Gastroesophageal sphincter (tissue), 4 donors: ENCODE measurements around the gene PARVG. TPM values are rescaled to one million over a fixed set of nuclear protein-coding genes. Genes with fewer than 3 reads are reported as not detected.

Experiments
- ATAC-seq: fragments of 150-250 bp; one replicate; pipeline ENCODE4 v1.9.1; 2016; ENCODE audit warnings: mild to moderate bottlenecking, moderate library complexity
- H3K27ac ChIP-seq, 4 donors: fragments of 200-600 bp; sonication (generic) in 3 of 4; 1 replicate in 3 of 4; 2 replicates in 1 of 4; pipeline ENCODE4 v1.5.1; 2016 to 2019
- H3K27me3 ChIP-seq: fragments of 200-600 bp; sonication (generic); one replicate; pipeline ENCODE4 v1.5.1; 2019
- H3K36me3 ChIP-seq, 2 donors: fragments of 200-600 bp; sonication (generic); one replicate each; pipeline ENCODE4 v1.5.1; 2019; ENCODE audit warnings: control low read depth in 1 of 2
- H3K4me1 ChIP-seq, 3 donors: fragments of 200-600 bp; sonication (generic); 1 replicate in 2 of 3; 2 replicates in 1 of 3; pipeline ENCODE4 v1.5.1; 2016 to 2019; ENCODE audit warnings: control low read depth in 2 of 3
- H3K4me3 ChIP-seq, 2 donors: fragments of 200-600 bp; sonication (generic); one replicate each; pipeline ENCODE4 v1.5.1; 2019; ENCODE audit warnings: mild to moderate bottlenecking in 1 of 2, moderate library complexity in 1 of 2
- H3K9me3 ChIP-seq, 3 donors: fragments of 200-600 bp; sonication (generic); one replicate each; pipeline ENCODE4 v1.5.1; 2017 to 2019; ENCODE audit warnings: control low read depth in 2 of 3
- CTCF ChIP-seq, 4 experiments: fragments of 200-600 bp in 2 of 4; fragments of 450-650 bp in 2 of 4; sonication (generic) in 1 of 4; IDR thresholded peaks; one replicate each; pipeline ENCODE4 v1.5.1; 2017 to 2019; ENCODE audit warnings: antibody characterized with exemption in 4 of 4, mild to moderate bottlenecking in 2 of 4, moderate library complexity in 2 of 4
- EP300 ChIP-seq: sonication (generic); formaldehyde crosslinking; IDR thresholded peaks from one replicate; pipeline ENCODE4 v1.6.1; 2017; ENCODE audit warnings: antibody characterized with exemption, mild to moderate bottlenecking
- POLR2A ChIP-seq, 2 donors: fragments of 450-650 bp; IDR thresholded peaks; one replicate each; pipeline ENCODE4 v1.6.1; 2017; ENCODE audit warnings: antibody characterized with exemption in 2 of 2, mild to moderate bottlenecking in 2 of 2, moderate library complexity in 1 of 2
- POLR2AphosphoS5 ChIP-seq: sonication (generic); formaldehyde crosslinking; IDR thresholded peaks from one replicate; pipeline ENCODE4 v1.6.1; 2017; ENCODE audit warnings: antibody characterized with exemption
- WGBS, 2 donors: methylation state at CpG; one replicate each; pipeline ENCODE4 v1.1.5; 2018; ENCODE audit warnings: low coverage in 1 of 2; 5-methylcytosine and 5-hydroxymethylcytosine counted together
- total RNA-seq, 4 donors: library from RNA; depleted of rRNA; stranded (reverse); fragments of >200 nt; gene quantifications; one replicate each; pipeline ENCODE4 v1.1.0, GENCODE V29; 2016

PARVG gene
- total RNA-seq, 4 donors from 2014 or later, result 7.0 to 18.2 (median 11.3) TPM

- no peak overlapping the region for H3K4me3 ChIP-seq
- TF ChIP-seq EP300 (no peak), CTCF (IDR thresholded peaks at IDR 0.05) (no peak)
- peaks cover 0 to 16% (median 10%) of the 10 kb centered on the region in 3 donors for H3K4me1 ChIP-seq
- 67 to 69% methylated on average over 3 to 4 of the region's 4 CpGs for WGBS, 2 donors
- no peak overlapping the region for H3K27ac ChIP-seq
- no peak for ATAC-seq
- H3K9me3 ChIP-seq, result peaks cover 0 to 28% (median 0%) of the 10 kb centered on the region in 3 donors
- H3K27me3 ChIP-seq, result peaks cover 3% of the 10 kb centered on the region
- no peaks in the 10 kb centered on the region for H3K36me3 ChIP-seq
These were observed 30.0 kb downstream of the PARVG start for GRCh38 chr22:44210722-44211121.

GRCh38 chr22:44211256-44211945, 30.7 kb downstream of the PARVG start:
- WGBS, 2 donors, result 50 to 79% methylated on average over 3 to 6 of the region's 6 CpGs
- peaks cover 0 to 16% (median 10%) of the 10 kb centered on the region in 3 donors for H3K4me1 ChIP-seq
- peak overlapping the region in 3 of 4 donors; percentile 12 to 43 (median 22) for H3K27ac ChIP-seq
- H3K4me3 ChIP-seq, result no peak overlapping the region
- peaks cover 0 to 31% (median 0%) of the 10 kb centered on the region in 3 donors for H3K9me3 ChIP-seq
- H3K27me3 ChIP-seq, result no peaks in the 10 kb centered on the region
- ATAC-seq, result peak; percentile 58
- TF ChIP-seq POLR2A (IDR thresholded peaks at IDR 0.05) (no peak), EP300 (no peak), POLR2AphosphoS5 (no peak), CTCF (IDR thresholded peaks at IDR 0.05) (no peak)
- H3K36me3 ChIP-seq, result no peaks in the 10 kb centered on the region

GRCh38 chr22:44211946-44212930, 31.5 kb downstream of the PARVG start:
- Histone ChIP-seq H3K4me3 (no peak overlapping the region), H3K36me3 (no peaks in the 10 kb centered on the region), H3K9me3 (peaks cover 0 to 31% (median 0%) of the 10 kb centered on the region in 3 donors), H3K4me1 (peaks cover 0 to 16% (median 10%) of the 10 kb centered on the region in 3 donors), H3K27me3 (no peaks in the 10 kb centered on the region), H3K27ac (peak overlapping the region in 3 of 4 donors; percentile 22 to 43 (median 31))
- peak; percentile 56 for ATAC-seq
- WGBS, 2 donors, result 18 to 21% methylated on average over 7 to 10 of the region's 12 CpGs
- no peak for TF ChIP-seq CTCF (IDR thresholded peaks at IDR 0.05)
- no peak for TF ChIP-seq POLR2A (IDR thresholded peaks at IDR 0.05)

GRCh38 chr22:44212936-44213335, 32.2 kb downstream of the PARVG start:
- TF ChIP-seq POLR2A (IDR thresholded peaks at IDR 0.05) (no peak), CTCF (IDR thresholded peaks at IDR 0.05) (no peak), EP300 (no peak), POLR2AphosphoS5 (no peak)
- H3K27ac ChIP-seq, result peak overlapping the region in 1 of 4 donors; percentile 31
- no peak overlapping the region for H3K4me3 ChIP-seq
- H3K9me3 ChIP-seq, result peaks cover 0 to 31% (median 0%) of the 10 kb centered on the region in 3 donors
- no peaks in the 10 kb centered on the region for H3K36me3 ChIP-seq
- no peak for ATAC-seq
- H3K4me1 ChIP-seq, result peaks cover 0 to 16% (median 10%) of the 10 kb centered on the region in 3 donors
- WGBS, 2 donors, result 75% methylated on average over 1 of the region's 1 CpG; no CpG with 5 or more reads in 1 of the 2 donors
- H3K27me3 ChIP-seq, result no peaks in the 10 kb centered on the region
